ENCODE measurements around the gene CPN1. TPM values are rescaled to one million over a fixed set of nuclear protein-coding genes. Genes with fewer than 3 reads are reported as not detected.
A peak's percentile ranks its signal among the peaks of the same experiment; 100 is the strongest.
"Not testable (repeated sequence)": the region's sequence is repeated elsewhere in the genome, so short reads cannot be mapped to it uniquely, and the experiment has no call there.

The CPN1 gene
- total RNA-seq, 1 donor from 2014 or later = not detected

DNA sequence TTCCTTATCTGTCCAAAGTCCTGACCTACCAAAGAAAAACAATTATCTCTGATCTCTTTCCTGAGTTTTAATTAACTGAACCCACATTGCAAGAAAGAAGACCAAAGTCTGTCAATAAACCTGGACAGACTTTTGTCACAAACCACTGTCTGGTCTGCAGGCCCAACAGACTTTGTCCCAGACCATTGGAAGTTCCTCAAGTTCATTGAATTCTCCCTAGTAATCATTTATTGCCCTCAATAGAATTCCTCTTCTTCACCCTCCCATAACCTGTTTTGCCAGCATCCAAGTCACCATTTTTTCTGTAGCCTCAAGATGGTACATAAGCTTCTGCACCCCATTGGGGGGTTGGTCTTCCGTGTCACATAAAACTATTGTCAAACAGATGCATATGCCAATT is 68.0 kb downstream of the CPN1 start:
- Mint-ChIP-seq H3K4me3 (ENCODE audit: unreplicated experiment) (no peak overlapping the region), H3K9me3 (ENCODE audit: unreplicated experiment) (peaks cover 6% of the 10 kb centered on the region), H3K36me3 (ENCODE audit: unreplicated experiment) (peaks cover 4% of the 10 kb centered on the region), H3K27me3 (ENCODE audit: unreplicated experiment) (peaks cover 4% of the 10 kb centered on the region), H3K4me1 (ENCODE audit: low read depth, unreplicated experiment) (no peaks in the 10 kb centered on the region), H3K27ac (ENCODE audit: unreplicated experiment) (no peak overlapping the region)
- DNase-seq = no peak
- TF ChIP-seq, protein P1, sequence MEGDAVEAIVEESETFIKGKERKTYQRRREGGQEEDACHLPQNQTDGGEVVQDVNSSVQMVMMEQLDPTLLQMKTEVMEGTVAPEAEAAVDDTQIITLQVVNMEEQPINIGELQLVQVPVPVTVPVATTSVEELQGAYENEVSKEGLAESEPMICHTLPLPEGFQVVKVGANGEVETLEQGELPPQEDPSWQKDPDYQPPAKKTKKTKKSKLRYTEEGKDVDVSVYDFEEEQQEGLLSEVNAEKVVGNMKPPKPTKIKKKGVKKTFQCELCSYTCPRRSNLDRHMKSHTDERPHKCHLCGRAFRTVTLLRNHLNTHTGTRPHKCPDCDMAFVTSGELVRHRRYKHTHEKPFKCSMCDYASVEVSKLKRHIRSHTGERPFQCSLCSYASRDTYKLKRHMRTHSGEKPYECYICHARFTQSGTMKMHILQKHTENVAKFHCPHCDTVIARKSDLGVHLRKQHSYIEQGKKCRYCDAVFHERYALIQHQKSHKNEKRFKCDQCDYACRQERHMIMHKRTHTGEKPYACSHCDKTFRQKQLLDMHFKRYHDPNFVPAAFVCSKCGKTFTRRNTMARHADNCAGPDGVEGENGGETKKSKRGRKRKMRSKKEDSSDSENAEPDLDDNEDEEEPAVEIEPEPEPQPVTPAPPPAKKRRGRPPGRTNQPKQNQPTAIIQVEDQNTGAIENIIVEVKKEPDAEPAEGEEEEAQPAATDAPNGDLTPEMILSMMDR (IDR thresholded peaks at IDR 0.05; ENCODE audit: partially characterized antibody, unreplicated experiment) = no peak

DNA sequence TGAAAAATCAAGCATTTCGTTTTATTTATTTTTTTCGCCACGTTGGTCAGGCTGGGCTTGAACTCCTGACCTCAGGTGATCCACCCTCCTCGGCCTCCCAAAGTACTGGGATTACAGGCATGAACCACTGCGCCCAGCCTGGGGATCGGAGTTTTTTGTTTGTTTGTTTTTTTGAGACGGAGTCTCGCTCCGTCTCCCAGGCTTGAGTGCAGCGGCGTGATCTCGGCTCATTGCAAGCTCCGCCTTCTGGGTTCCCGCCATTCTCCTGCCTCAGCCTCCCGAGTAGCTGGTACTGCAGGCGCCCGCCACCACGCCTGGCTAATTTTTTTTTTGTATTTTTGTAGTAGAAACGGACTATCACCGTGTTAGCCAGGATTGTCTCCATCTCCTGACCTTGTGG is 69.8 kb downstream of the CPN1 start:
- not testable (repeated sequence) for DNase-seq; H3K27me3 Mint-ChIP-seq (ENCODE audit: unreplicated experiment); H3K4me1 Mint-ChIP-seq (ENCODE audit: low read depth, unreplicated experiment); H3K36me3 Mint-ChIP-seq (ENCODE audit: unreplicated experiment); H3K27ac Mint-ChIP-seq (ENCODE audit: unreplicated experiment); H3K9me3 Mint-ChIP-seq (ENCODE audit: unreplicated experiment); H3K4me3 Mint-ChIP-seq (ENCODE audit: unreplicated experiment)

DNA sequence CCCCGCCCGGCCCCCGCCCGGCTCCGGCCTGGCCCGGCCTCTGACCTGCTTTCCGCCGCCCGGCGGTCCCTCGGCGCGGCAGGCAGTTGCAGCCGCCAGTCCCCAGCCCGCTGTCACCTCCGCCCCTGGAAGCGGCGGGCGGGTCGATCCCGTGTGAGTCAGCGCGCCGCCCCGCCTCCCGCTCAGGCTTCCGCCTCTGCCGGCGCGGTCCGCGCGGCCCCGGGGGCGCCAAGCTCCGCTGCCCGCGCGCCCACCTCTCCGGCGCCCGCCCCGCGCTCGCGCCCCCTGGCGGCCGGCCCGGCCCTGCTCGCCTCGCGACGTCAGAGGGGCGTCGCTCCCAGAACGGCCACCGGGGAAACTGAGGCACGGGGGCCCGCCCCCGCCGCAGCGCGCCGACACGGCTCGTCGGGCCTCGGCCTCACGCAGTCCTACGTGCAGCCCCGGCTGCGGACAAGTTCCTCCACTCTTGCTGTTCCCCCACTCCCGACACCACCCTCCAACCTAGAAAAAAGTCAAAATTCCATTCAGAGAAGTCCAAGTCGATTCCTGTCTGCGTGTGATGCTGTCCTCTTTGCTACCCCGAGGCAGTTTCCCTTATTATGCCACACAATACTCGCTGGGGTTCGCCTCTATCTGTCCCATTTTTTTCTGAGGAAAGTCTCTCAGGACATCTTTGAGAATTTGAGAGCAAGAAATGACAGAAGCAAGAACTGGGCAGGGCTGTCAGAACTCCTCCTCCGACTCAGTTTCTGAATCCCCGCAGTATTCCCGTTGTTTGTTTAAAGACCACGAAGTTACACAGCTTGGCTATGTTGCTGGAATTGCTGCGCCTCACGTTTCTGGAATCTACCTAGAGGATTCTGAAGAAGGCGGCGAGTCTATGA is 71.6 kb downstream of the CPN1 start, which contains the start of gene DNMBP:
TSS of gene DNMBP (minus strand) at position 155 of the 884 bp plus-strand sequence. CDS start 37,823 bp downstream, outside the sequence.
- TF ChIP-seq, protein P1 (IDR thresholded peaks at IDR 0.05; ENCODE audit: partially characterized antibody, unreplicated experiment) = peak; percentile 76
- H3K27ac Mint-ChIP-seq (ENCODE audit: unreplicated experiment) = peak within 1 kb of the TSS; percentile 89
- peaks cover 7% of the 10 kb centered on the region for H3K4me1 Mint-ChIP-seq (ENCODE audit: low read depth, unreplicated experiment)
- H3K4me3 Mint-ChIP-seq (ENCODE audit: unreplicated experiment) = peak within 1 kb of the TSS; percentile 94
- peaks cover 4% of the 10 kb centered on the region for H3K36me3 Mint-ChIP-seq (ENCODE audit: unreplicated experiment)
- peaks cover 6% of the 10 kb centered on the region for H3K9me3 Mint-ChIP-seq (ENCODE audit: unreplicated experiment)
- DNase-seq = peak; percentile 89
- peaks cover 4% of the 10 kb centered on the region for H3K27me3 Mint-ChIP-seq (ENCODE audit: unreplicated experiment)

DNA sequence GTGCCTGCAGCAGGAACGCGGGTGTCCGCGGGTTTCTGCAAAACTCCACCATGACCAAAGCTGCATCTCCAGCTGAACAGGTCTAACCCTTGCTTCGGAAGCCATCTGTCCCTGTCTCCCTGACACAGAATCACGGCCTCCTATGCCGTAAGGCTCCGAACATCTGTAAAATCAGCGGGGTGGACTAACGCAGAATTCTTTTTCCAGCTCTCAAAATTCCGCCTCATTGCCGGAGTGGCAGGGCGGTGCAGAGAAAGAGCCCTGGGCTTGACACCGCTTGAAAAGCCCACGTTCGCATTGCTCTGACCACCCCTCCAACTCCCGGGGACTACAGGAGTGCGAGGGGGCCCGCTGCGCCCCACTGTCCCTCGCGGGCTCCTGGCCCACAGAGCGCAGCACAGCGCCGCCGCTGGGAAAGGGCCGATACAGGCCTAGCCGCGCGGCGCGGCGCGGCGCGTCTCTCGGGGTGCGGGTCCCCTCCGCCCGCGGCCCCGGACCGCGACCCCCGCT is 72.3 kb downstream of the CPN1 start:
- Mint-ChIP-seq H3K4me3 (ENCODE audit: unreplicated experiment) (peak overlapping the region; percentile 90), H3K4me1 (ENCODE audit: low read depth, unreplicated experiment) (peaks cover 7% of the 10 kb centered on the region), H3K27me3 (ENCODE audit: unreplicated experiment) (peaks cover 4% of the 10 kb centered on the region), H3K9me3 (ENCODE audit: unreplicated experiment) (peaks cover 6% of the 10 kb centered on the region), H3K36me3 (ENCODE audit: unreplicated experiment) (peaks cover 4% of the 10 kb centered on the region), H3K27ac (ENCODE audit: unreplicated experiment) (peak overlapping the region; percentile 76)
- DNase-seq = peak; percentile 23
- TF ChIP-seq, protein P1 (IDR thresholded peaks at IDR 0.05; ENCODE audit: partially characterized antibody, unreplicated experiment) = no peak

DNA sequence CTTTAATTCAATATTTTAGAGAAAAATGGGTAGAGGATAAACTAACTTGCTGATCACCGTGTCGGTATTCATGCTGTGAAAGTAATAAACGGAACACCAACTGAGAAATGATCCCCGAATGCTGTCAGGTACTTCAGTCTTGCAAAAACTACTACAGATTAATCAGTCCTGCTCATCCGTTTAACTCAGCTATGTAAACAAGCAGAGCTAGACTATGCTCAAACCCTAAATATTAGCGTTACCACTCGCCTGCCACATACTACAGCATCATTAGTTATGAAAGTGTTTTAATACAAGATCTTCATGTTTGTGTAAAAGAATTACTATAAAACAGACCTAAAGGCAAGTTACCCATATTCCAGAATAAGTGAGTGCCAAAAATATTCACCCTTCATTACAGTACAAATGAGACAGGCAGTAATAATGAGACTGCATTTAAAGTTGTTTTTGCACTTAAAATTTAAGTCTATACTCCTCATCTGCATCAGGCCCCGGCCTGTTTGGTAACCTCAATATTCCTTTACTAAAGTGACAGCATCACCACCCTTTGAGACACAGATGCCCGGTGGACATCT is 72.9 kb downstream of the CPN1 start:
- Mint-ChIP-seq H3K36me3 (ENCODE audit: unreplicated experiment) (peaks cover 4% of the 10 kb centered on the region), H3K4me3 (ENCODE audit: unreplicated experiment) (peak overlapping the region; percentile 90), H3K4me1 (ENCODE audit: low read depth, unreplicated experiment) (peaks cover 7% of the 10 kb centered on the region), H3K9me3 (ENCODE audit: unreplicated experiment) (peaks cover 6% of the 10 kb centered on the region), H3K27me3 (ENCODE audit: unreplicated experiment) (peaks cover 4% of the 10 kb centered on the region), H3K27ac (ENCODE audit: unreplicated experiment) (peak overlapping the region; percentile 76)
- no peak for DNase-seq
- TF ChIP-seq, protein P1 (IDR thresholded peaks at IDR 0.05; ENCODE audit: partially characterized antibody, unreplicated experiment) = no peak
